ENCODE data around the gene CCDC7. TPM values are rescaled to one million over a fixed set of nuclear protein-coding genes. Genes with fewer than 3 reads are reported as not detected.
"Not testable (repeated sequence)": the region's sequence is repeated elsewhere in the genome, so short reads cannot be mapped to it uniquely, and the experiment has no call there.

CCDC7 gene
- total RNA-seq, 1 donor: 3.5 TPM

- no peak for DNase-seq (ENCODE audit: low read depth in 2 of 3, low spot score in 2 of 3)
These were observed 241.2 kb downstream of the CCDC7 start for GRCh38 chr10:32687116-32687515.

- no peak for DNase-seq (ENCODE audit: low read depth in 2 of 3, low spot score in 2 of 3)
These were observed 241.6 kb downstream of the CCDC7 start for GRCh38 chr10:32687546-32687945.

- DNase-seq (ENCODE audit: low read depth in 2 of 3, low spot score in 2 of 3): no peak
These were observed 246.2 kb downstream of the CCDC7 start for GRCh38 chr10:32692174-32692573.

- DNase-seq (ENCODE audit: low read depth in 2 of 3, low spot score in 2 of 3): no peak
These were observed 247.6 kb downstream of the CCDC7 start for GRCh38 chr10:32693441-32693979.

- DNase-seq (ENCODE audit: low read depth in 2 of 3, low spot score in 2 of 3): not testable (repeated sequence)
These were observed 253.7 kb downstream of the CCDC7 start for GRCh38 chr10:32699683-32700082.

GRCh38 chr10:32713560-32713959, 267.6 kb downstream of the CCDC7 start:
- no peak for DNase-seq (ENCODE audit: low read depth in 2 of 3, low spot score in 2 of 3)

- DNase-seq (ENCODE audit: low read depth in 2 of 3, low spot score in 2 of 3): no peak
These were observed 285.6 kb downstream of the CCDC7 start for GRCh38 chr10:32731527-32731926.

- DNase-seq (ENCODE audit: low read depth in 2 of 3, low spot score in 2 of 3): no peak
These were observed 293.0 kb downstream of the CCDC7 start for GRCh38 chr10:32738958-32739357.

- no peak for DNase-seq (ENCODE audit: low read depth in 2 of 3, low spot score in 2 of 3)
These were observed 298.4 kb downstream of the CCDC7 start for GRCh38 chr10:32744321-32744720.

GRCh38 chr10:32746869-32747268, 300.9 kb downstream of the CCDC7 start:
- no peak for DNase-seq (ENCODE audit: low read depth in 2 of 3, low spot score in 2 of 3)

GRCh38 chr10:32751582-32751981, 305.6 kb downstream of the CCDC7 start:
- no peak for DNase-seq (ENCODE audit: low read depth in 2 of 3, low spot score in 2 of 3)

GRCh38 chr10:32754900-32755299, 309.0 kb downstream of the CCDC7 start:
- DNase-seq (ENCODE audit: low read depth in 2 of 3, low spot score in 2 of 3): not testable (repeated sequence)

GRCh38 chr10:32771217-32771616, 325.3 kb downstream of the CCDC7 start:
- no peak for DNase-seq (ENCODE audit: low read depth in 2 of 3, low spot score in 2 of 3)

GRCh38 chr10:32773105-32773504, 327.2 kb downstream of the CCDC7 start:
- no peak for DNase-seq (ENCODE audit: low read depth in 2 of 3, low spot score in 2 of 3)

- no peak for DNase-seq (ENCODE audit: low read depth in 2 of 3, low spot score in 2 of 3)
These were observed 341.0 kb downstream of the CCDC7 start for GRCh38 chr10:32786968-32787367.

GRCh38 chr10:32787690-32788284, 341.8 kb downstream of the CCDC7 start:
- no peak for DNase-seq (ENCODE audit: low read depth in 2 of 3, low spot score in 2 of 3)

GRCh38 chr10:32788359-32788758, 342.4 kb downstream of the CCDC7 start:
- DNase-seq (ENCODE audit: low read depth in 2 of 3, low spot score in 2 of 3): no peak

- no peak for DNase-seq (ENCODE audit: low read depth in 2 of 3, low spot score in 2 of 3)
These were observed 344.5 kb downstream of the CCDC7 start for GRCh38 chr10:32790483-32790882.

- no peak for DNase-seq (ENCODE audit: low read depth in 2 of 3, low spot score in 2 of 3)
These were observed 347.1 kb downstream of the CCDC7 start for GRCh38 chr10:32793033-32793432.

GRCh38 chr10:32795598-32796183, 349.8 kb downstream of the CCDC7 start:
- DNase-seq (ENCODE audit: low read depth in 2 of 3, low spot score in 2 of 3): peak in 2 of 3 donors; percentile 21 to 46

- not testable (repeated sequence) for DNase-seq (ENCODE audit: low read depth in 2 of 3, low spot score in 2 of 3)
These were observed 351.5 kb downstream of the CCDC7 start for GRCh38 chr10:32797393-32797792.

GRCh38 chr10:32846974-32847373, 401.0 kb downstream of the CCDC7 start:
- DNase-seq (ENCODE audit: low read depth in 2 of 3, low spot score in 2 of 3): no peak

Data from hematopoietic multipotent progenitor cell (in vitro differentiated cells).